Stimulated activated CD4-positive, alpha-beta T cell treated with anti-CD3 and anti-CD28 coated beads, TNF-alpha, amount 100 ng/mL, for 4 hours (primary cell): ENCODE results near the gene CD40LG.

Experiments used
- DNase-seq, 3 experiments: peaks; one replicate each; pipeline ENCODE4 v3.0.0-alpha.2; 2020; ENCODE audit warnings: low read depth in 3 of 3

The CD40LG gene

DNA sequence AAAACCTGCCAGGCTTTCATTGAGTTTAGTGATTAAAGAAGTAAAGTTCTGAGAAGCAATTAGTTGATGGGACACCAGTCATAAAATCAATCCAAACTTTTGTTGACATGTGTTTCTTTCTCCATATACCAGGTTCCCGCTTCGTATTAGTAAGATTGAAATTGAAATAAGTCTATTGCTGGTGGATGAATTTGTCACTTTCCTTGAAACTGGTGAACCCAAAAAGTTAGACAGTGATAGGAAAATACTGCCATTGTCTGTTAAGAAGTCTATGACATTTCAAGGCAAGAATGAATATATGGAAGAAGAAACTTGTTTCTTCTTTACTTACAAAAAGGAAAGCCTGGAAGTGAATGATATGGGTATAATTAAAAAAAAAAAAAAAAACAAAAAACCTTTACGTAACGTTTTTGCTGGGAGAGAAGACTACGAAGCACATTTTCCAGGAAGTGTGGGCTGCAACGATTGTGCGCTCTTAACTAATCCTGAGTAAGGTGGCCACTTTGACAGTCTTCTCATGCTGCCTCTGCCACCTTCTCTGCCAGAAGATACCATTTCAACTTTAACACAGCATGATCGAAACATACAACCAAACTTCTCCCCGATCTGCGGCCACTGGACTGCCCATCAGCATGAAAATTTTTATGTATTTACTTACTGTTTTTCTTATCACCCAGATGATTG, at the start of gene CD40LG:
CD40LG (plus strand) TSS at position 482 of the 684 bp plus-strand sequence; CDS start at position 573, 91 bp downstream.
- no peak for DNase-seq

DNA sequence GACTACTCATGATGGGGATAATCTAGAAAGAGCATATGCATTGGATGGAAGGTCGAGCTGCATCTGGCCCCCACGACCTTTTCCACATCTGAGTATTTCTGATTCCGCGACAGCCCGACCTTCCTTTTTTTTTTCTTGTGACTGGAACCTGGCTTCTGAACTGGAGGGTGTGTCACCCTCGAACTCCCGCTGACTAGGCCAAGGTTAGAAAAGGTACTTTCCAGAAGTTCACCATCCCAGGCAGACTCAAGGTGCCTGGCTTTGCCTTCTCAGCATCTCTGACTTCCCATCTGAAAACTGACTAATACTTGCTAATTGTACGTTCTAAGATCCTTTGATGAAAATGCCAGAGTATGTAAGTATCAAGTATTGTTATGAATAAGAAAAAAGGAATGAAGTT, 49.3 kb upstream of the CD40LG start:
- DNase-seq, result no peak

DNA sequence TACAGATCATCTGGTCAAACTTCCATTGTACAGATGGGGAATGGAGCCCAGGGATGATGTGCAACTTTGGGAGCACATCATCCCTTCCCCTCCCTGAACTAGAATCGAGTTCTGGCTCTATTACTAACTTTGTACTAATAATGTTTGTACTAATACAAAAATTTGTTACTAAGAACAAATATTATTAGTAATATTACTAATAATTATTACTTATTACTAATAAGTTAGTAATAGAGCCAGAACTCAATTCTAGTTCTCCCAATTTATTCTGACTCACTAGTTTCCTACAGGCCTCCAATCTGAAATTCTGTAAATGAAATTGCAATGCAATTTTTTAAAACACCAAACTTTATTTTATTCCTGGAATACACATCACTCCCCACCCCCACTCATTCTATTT, 47.9 kb upstream of the CD40LG start:
- no peak for DNase-seq

DNA sequence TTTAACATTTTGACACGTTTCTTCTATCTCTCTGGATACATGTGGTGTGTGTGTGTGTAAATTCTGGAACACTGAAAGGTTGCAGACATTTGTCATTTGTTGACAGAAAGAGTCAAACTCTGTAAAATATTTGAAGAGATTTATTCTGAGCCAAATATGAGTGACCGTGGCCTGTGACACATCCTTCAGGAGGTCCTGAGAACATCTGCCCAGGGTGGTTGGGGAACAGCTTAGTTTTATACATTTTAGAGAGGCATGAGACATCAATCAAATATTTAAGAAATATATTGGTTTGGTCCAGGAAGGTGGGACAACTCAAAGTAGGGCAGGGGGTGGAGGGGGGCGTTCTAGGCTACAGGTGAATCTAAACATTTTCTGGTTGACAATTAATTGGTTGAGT, 40.7 kb upstream of the CD40LG start:
- DNase-seq, result no peak

DNA sequence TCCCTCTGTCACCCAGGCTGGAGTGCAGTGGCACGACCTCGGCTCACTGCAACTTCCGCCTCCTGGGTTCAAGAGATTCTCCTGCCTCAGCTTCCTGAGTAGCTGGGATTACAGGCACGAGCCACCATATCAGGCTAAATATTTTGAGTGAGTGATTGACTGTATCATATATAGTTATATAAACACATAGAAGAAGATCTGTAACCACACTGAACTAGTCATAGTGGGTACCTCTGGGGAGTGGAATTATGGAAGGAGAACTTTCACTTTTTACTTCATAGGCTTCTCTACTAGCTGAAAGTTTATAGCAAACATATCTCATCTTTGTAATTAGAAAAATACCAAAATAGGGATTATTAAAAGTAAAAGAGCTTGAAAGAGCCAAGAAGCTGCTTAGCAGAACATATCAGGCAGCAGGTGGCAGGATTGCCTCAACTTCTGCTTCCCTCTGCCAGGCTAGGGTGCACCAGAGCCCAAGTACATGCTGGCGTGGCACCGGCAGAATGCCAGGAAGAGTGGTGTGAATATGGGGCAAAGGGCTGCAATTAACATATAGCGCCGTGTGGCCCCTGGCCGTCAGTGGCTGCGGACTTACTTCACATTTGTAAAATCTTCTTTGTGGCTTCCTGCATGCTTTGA, 39.5 kb upstream of the CD40LG start:
- DNase-seq, result peak in 2 of 3 experiments; percentile 27 to 42

DNA sequence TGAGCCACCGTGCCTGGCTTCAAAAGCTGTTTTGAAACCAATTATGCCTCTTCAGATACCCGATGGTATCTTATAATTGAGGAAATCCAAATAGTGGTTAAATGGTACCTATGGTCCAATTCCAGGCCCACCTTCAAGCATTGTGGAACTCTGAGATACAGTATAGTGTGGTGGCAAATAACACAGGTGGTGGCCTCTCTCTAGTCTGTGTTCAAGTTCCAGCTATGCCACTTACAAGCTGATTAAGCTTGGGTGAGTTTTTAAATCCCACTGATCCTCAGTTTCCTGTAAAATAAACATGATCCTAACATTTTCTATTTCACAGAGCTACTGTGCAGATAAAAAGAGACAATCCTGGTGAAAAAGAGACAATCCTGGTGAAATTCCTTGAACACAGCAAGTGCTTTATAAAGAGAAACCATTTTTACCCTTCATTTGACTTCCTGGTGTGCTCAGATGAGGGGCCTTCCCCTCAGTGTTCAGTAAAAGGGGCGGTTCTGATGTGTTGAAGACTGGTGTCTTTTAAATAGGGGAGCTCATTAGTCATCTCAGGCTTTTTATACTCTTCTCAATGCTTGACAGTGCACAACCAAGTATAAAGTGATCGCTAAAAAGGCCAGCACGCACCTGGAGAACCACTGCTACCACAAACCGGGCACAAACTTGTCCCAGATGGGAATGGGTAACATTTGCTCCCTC, 30.8 kb upstream of the CD40LG start:
- DNase-seq, result no peak

DNA sequence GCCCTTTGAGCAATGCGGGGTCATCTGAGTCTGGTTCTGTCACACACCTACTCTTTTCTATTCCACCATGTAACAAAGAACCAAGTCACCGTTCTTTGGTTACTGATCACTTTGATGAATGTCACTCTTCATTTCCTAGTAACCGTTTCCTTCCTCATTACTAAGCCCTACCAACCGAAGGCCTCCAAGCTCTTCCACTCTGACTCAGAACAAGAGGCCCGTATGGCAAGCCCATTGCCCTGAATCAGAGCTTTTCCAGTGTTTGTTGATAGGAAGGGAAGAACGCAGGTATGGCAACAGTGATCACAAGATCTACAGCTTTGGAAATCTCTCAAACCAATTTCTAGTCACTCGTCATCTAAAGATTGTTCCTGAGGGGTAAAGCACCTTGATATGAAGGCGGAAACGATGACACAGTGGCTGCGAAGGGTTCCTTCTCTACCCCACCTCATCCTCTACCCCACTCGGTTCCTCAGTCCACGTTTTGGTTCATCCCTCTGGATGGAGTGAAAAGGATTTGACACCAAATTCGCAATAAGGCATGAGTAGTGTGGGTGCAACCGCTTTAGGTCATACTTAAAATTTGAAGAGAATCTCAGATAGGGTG, 28.0 kb upstream of the CD40LG start:
- DNase-seq, result no peak

DNA sequence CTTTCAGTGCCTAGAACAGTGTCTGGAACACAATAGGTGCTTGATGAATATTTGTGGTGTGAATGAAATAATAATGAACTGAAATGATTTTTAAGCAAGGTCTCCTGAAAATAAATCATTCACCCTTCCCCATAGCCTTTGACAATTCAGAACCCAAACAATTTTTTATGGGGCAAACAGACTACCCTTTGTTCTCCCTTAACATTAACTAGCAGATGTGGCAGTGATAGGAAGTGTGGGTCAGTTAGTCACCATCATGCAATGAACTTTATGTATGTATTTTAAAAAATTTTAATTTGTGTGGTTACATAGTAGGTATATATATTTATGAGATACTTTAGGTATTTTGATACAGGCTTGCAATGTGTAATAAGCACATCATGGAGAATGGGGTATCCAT, 27.2 kb upstream of the CD40LG start:
- no peak for DNase-seq

DNA sequence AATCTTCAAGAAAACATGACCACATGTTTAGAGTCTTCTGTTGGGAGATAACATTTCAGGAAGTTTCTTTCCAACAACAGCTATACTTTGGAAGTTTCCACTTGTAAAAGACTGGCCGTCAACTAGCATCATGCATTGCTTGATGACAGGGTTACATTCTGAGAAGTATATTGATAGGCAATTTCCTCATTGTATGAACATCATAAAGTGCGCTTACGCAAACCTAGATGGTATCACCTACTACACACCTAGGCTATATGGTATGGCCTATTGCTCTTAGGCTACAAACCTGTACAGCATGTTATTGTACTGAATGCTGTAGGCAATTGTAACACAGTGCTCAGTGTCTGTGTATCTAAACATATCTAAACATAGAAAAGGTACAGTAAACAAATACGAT, 25.4 kb upstream of the CD40LG start:
- no peak for DNase-seq

DNA sequence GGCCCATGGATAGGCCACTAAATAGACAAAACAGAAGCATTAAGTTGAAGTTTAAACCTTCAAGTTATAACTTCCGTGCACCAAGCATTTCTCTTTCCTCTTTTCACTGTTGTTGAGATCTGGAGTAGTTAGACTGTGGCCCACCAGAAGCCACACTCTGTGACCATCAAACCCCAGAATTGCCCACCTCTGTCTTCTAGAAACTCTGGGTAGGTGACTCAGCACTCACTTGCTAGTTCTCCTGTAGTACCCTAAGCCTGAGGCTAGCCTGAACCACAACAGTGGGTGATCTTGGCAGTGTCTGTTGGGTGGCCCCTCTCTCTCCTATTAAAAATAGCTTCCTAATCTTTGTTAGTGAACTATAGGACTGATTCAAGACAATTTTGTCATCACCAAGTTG, 24.6 kb upstream of the CD40LG start:
- DNase-seq, result no peak

DNA sequence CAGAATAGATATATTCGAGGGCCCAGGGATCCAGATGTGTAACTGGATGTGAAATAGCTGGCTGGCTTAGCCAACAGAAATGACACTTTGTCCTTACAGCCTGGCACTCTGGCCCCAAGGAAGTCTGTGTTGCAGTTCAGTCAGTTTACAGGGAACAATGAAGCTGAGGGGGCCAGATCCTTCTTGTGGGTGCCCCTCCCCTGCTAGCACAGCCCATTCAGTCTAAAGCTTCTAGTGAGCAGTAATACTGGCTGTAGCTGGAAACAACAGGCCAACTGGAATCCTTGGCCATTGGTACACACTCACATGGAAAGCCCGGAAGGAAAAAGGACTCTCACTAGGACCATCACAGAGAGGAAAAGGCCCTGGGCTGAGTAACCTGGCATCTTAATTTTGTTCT, 22.7 kb upstream of the CD40LG start:
- no peak for DNase-seq

DNA sequence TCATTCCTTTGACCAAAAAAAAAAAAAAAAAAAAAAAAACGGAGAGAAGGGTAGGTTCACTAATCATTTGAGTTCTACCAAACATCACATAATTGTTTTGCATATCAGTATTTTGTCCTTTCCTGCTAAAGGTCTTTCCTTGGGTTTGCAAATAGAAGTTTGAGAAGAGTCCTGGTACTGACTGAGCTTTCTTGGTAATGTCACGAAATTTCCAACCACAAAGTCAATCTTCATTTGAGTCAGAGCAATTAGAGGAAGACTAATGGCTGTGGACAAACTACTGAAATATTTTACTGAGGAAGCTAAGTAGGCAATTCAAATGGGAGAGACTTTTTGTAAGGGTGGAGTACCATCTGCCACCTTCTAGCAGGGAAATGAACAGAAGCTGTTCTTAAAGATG, 21.7 kb upstream of the CD40LG start:
- no peak for DNase-seq

DNA sequence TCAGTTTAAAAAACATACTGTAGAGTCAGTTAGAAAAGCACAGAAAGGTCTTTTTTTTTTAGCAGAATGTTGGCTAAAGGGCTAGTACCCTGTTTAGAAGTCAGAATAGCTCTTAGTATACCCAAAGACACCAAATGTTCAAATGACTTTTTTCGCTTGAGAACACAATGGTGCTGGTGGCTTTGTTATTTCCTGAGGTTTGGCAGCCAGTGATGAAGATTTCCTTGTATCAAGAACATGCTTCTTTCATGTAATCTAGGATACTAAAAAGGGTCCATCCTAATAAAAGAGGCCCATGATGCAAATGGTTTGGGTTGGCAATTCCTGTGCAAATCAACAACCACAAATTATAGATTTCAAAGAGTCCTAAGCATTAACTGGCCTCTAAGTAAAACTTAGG, 21.1 kb upstream of the CD40LG start:
- no peak for DNase-seq

DNA sequence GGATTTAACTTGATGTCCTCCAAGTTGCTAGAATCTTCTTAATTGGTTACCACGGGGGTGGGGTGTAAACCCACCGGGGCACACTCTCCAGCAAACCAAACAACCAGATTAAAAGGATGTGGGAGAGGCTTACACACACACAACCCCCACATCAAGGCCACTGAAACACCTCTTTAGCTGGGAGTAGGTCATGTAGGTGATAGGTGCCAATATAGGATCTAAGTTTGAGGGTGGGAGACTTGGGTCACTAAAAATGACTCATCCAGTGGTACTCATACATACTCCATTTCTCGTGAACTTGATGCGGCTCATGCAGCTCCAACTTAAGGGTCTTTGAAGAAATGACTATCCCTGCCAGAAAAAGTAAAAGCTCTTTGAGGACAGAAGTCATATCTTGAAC, 20.5 kb upstream of the CD40LG start:
- no peak for DNase-seq

DNA sequence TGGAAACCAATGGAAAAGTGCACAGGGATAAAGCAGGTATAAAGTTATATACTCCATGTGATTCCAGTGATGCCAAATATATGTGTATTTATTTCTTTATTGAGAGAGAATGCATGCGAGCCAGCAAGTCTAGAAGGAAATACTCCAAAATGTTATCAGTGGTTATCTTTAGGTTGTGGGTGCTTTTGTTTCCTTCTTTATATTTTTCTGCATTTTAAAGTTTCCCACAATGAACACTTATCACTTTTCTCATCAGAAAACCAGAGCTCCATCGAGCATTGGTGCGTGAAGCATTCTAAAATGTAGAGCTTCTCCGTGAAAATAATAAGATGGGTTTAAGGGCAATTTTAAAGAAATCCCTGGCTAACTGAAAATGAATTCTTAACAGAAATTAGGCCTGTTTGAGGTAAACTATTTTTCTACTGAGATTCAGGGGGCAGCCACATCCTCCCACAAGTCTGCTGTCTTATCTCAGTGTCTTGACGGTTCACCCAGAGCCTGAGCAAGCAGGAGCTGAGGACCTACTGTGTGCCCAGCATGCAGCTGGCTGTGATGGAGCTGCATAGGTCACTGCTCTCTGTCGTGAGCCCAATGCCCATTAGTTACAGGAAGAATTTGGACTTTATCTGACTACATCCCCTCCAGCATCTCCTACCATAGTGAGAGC, 18.7 kb upstream of the CD40LG start:
- no peak for DNase-seq

DNA sequence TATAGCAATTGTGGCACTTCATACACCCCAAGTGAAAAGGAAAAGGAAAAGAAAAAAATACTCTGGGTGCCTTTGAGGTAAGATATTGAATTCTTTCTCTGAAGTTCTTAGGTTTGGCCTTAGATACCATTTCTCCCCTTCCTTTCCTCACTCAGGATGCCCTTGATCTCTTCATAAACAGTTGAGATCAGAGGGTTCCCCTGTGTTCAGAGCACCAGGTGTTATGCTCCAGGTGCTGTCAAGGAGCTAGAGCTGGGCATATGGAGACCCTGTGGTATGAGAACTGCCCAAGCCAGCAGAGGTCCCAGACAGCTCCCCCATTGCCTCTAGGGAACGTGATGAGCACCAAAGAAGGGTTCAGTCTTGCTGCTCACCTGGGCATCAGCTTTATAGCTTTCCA, 17.1 kb upstream of the CD40LG start:
- no peak for DNase-seq

DNA sequence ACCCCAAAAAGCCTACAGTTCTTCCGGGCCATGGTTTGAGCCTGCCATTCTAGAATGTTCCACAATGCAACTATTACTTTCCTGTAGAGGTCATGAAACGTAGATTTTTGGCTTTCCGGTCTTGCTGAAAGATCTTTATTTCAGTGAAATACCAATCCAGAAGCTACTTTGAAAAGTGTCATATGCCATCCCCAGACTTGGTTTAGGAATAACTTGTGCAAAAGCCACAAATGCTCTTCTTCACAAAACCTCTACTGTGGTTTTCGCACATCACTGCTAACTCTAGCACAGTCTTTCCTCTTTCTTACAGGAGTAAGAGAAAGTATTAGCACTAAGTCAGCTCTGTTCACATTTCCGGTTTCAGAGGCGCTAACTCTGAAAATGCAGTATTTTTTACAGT, 12.7 kb upstream of the CD40LG start:
- no peak for DNase-seq

DNA sequence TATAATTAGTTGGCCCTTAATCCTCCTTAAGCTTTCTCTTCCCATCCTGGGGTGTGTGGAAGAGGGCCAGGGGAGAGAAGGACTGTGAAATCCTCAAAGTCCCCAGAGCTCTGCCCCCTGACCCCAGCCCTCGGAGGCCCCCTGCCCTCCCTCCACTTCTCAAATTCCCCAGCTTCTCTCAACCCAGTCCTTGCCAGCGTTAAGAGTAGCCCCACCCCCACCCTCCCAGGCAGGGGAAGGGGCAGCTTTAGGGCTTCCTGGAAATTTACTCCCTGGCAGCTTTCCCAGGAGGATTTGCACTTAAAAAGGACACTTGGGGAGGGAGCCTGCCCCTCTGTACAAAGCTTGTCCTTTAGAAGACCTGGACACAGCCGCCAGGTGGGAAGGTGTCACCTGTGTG, 11.8 kb upstream of the CD40LG start:
- DNase-seq, result no peak

DNA sequence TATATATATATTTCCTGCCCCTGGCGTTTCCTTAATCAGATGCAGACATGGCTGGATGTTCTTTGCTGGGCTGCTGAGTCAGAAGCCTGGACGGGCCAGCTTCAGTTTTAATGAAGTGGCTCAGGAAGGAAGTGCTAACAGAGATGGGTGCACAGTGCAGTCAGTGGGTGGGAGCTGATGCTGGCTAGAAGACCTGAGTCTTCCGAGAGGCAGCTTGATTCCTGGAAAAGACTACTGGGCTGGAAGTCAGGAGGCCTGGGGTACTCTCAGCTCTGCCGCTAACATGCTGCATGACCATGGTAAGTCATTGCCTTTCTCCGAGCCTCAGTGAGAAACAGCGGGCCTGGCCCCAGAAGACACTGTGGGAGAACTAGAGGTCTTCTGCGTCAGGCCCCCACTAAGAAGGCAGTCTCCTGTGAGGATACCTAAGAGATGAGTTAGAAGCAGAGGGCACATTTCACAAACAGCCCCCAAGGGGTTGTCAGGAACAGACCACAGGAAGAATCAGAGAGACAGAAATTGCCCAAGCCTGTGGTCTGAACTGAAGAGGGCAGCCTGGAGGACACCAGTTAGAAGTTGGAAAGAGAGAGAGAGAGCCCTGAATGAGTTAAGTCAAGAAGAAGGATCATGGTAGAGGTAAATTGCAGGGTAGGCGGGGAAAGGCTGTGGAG, 8.3 kb upstream of the CD40LG start:
- DNase-seq, result no peak

DNA sequence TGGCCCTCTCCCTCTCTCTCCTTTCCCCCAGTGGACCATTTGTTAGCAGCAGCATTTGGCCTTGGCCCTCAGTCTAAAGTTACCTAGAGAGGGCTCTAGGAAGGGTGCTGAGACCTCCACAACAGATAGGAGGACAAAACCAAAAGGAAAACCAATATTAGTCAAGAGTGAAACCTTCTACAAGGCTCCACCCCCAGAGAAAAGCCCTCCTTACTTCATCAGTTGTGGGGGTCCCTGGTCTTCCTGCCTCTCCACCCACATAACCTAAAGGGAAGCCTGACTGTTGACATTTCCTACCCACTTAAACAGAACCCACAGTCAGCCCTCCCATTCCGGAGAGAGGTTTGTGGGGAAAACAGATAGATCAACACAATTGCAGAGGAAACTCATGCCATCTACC, 4.7 kb upstream of the CD40LG start:
- DNase-seq, result no peak

DNA sequence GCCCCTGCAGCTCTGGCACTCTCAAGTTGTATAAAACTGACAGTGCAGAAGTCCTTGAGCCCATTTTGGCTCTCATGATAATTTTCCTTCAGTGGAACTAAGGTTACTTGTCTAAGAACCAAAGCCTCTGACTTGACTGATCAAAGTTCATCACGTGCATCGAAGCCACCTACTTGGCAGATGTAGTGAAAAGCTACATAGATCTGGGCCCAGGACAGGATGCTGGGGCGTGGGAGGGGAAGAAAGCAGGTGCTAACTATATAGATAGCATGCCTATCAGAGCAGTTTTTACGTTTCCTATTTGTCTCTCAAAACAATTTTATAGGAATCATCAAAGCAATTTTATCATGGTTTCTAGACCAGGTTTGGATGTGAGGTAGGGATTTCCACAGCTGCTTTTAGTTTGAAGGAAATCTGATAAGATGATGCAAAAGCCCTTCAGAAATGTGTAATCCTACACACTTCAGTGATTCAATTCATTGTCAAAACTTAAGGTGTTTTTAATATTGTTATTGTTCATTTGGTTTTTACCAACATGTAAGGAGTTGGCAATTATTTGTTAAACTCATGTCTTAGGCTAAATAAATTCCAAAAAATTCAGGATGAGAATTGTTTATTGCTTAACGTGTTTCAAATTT, 1.2 kb upstream of the CD40LG start:
- peak in 1 of 3 experiments; percentile 37 for DNase-seq
